Testis (tissue), 2 donors: ENCODE data around the gene HIGD1A.

ENCODE experiments used
- POLR2A ChIP-seq: fragments of 450-650 bp; IDR thresholded peaks from one replicate; pipeline ENCODE4 v1.6.1; 2017; ENCODE audit warnings: antibody characterized with exemption, mild to moderate bottlenecking, moderate library complexity
- TF ChIP-seq, protein P1 (sequence below), 3 experiments: fragments of 450-650 bp in 2 of 3; fragments of 200-600 bp in 1 of 3; sonication (generic) in 1 of 3; IDR thresholded peaks; one replicate each; pipeline ENCODE4 v1.5.1; 2016 to 2019; ENCODE audit warnings: antibody characterized with exemption in 3 of 3, mild to moderate bottlenecking in 2 of 3, moderate library complexity in 1 of 3

DNA sequence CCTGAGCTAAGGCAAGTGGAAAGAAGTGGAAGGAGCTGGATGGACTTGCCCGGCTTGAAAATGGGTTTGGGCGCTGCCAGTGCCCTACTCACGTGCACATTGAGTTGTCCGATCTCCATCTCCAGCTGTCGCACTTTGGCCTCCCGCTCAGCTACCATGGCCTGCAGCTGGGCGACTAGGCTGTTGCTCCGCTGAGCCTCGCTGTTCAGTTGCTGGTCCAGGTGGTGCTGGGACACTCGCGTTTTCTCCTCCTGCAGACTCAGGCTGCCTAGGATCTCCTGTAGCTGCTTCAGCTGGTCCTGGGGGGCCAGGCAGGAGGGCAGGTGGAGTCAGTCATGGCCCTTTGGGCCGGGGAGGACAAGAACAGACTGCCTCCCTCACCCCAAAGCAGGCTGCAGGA, 68.7 kb downstream of the HIGD1A start:
- TF ChIP-seq, protein P1, sequence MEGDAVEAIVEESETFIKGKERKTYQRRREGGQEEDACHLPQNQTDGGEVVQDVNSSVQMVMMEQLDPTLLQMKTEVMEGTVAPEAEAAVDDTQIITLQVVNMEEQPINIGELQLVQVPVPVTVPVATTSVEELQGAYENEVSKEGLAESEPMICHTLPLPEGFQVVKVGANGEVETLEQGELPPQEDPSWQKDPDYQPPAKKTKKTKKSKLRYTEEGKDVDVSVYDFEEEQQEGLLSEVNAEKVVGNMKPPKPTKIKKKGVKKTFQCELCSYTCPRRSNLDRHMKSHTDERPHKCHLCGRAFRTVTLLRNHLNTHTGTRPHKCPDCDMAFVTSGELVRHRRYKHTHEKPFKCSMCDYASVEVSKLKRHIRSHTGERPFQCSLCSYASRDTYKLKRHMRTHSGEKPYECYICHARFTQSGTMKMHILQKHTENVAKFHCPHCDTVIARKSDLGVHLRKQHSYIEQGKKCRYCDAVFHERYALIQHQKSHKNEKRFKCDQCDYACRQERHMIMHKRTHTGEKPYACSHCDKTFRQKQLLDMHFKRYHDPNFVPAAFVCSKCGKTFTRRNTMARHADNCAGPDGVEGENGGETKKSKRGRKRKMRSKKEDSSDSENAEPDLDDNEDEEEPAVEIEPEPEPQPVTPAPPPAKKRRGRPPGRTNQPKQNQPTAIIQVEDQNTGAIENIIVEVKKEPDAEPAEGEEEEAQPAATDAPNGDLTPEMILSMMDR (IDR thresholded peaks at IDR 0.05): no peak
- no peak for TF ChIP-seq POLR2A
